GM12878 (cell line): ENCODE results near the gene FKBP8. TPM values are rescaled to one million over a fixed set of nuclear protein-coding genes. Genes with fewer than 3 reads are reported as not detected.

ENCODE experiments used
- ATAC-seq: fragments of 200-7000 bp; cut with Tn5 transposase; 3 replicates; pipeline ENCODE4 v1.9.1; 2020; ENCODE audit warnings: mild to moderate bottlenecking, moderate library complexity
- BruUV-seq: library from RNA; stranded (reverse); fragments of 400-500 nt; replicated peaks from 2 replicates; lab custom pipeline; 2021; lab: Mats Ljungman, UMichigan
- CTCF ChIA-PET: fragments of 300-600 bp; sonication (Branson Sonifier 250); formaldehyde crosslinking; extraction: SDS; loops from one replicate; lab custom pipeline; 2021; ENCODE audit warnings: inconsistent platforms; lab: Yijun Ruan, JAX
- POLR2A ChIA-PET: fragments of 350-600 bp; formaldehyde crosslinking; extraction: SDS; loops from one replicate; lab custom pipeline; 2021; ENCODE audit warnings: inconsistent platforms; lab: Charles Lee
- RAD21 ChIA-PET: fragments of 300-600 bp; sonication (Branson Sonifier 250); formaldehyde crosslinking; loops from one replicate; lab custom pipeline; 2023; ENCODE audit warnings: antibody characterized with exemption; ENCODE audit not compliant: unreplicated experiment; lab: Charles Lee
- SMC1A ChIA-PET: fragments of 300-600 bp; sonication (Branson Sonifier 250); formaldehyde crosslinking; loops from one replicate; lab custom pipeline; 2023; ENCODE audit not compliant: unreplicated experiment, uncharacterized antibody; lab: Charles Lee
- DNase-seq: peaks from one replicate; pipeline ENCODE4 v3.0.0-alpha.2; 2011; ENCODE audit warnings: low read depth, low spot score
- FAIRE-seq: peaks from 3 replicates; lab custom pipeline; 2011; peaks lifted over from hg19 to GRCh38; lab: Jason Lieb, UNC
- H2AFZ ChIP-seq: 2 replicates; pipeline ENCODE4 v1.6.0; 2011; ENCODE audit warnings: low read depth, low read length, control low read depth; ENCODE audit not compliant: control insufficient read depth
- H3K27ac ChIP-seq: 2 replicates; pipeline ENCODE4 v1.5.1; 2011; ENCODE audit warnings: control low read depth; ENCODE audit not compliant: control insufficient read depth, insufficient read depth
- H3K27me3 ChIP-seq, 2 experiments: replicated peaks in 1 of 2; 2 replicates each; pipeline versions ENCODE4 v1.6.0 to v1.6.1; 2011; ENCODE audit warnings: low read length in 1 of 2; ENCODE audit not compliant: control insufficient read depth in 2 of 2, insufficient read depth in 2 of 2
- H3K36me3 ChIP-seq, 2 experiments: 2 replicates each; pipeline ENCODE4 v1.5.1; 2011; ENCODE audit warnings: low read length in 1 of 2; ENCODE audit not compliant: control insufficient read depth in 2 of 2, insufficient read depth in 2 of 2
- H3K4me1 ChIP-seq: 2 replicates; pipeline ENCODE4 v1.6.1; 2011; ENCODE audit warnings: mild to moderate bottlenecking, low read length, moderate library complexity, mixed read lengths; ENCODE audit not compliant: control insufficient read depth, insufficient read depth
- H3K4me2 ChIP-seq: 2 replicates; pipeline ENCODE4 v1.6.0; 2011; ENCODE audit warnings: control low read depth; ENCODE audit not compliant: control insufficient read depth, insufficient read depth
- H3K4me3 ChIP-seq: fragments of 200-600 bp; sonication (generic); 2 replicates; pipeline ENCODE4 v1.5.1; 2016
- H3K79me2 ChIP-seq: 2 replicates; pipeline ENCODE4 v1.6.0; 2011; ENCODE audit warnings: low read length; ENCODE audit not compliant: control insufficient read depth, insufficient read depth
- H3K9ac ChIP-seq: 2 replicates; pipeline ENCODE4 v1.8.0; 2011; ENCODE audit warnings: low read length, control low read depth, mixed read lengths; ENCODE audit not compliant: control insufficient read depth, insufficient read depth
- H3K9me3 ChIP-seq: replicated peaks from 3 replicates; pipeline ENCODE4 v1.5.1; 2011; ENCODE audit warnings: mild to moderate bottlenecking, low read length; ENCODE audit not compliant: control insufficient read depth, insufficient read depth
- H4K20me1 ChIP-seq: 2 replicates; pipeline ENCODE4 v1.6.0; 2011; ENCODE audit not compliant: control insufficient read depth, insufficient read depth
- BCL11A ChIP-seq: IDR thresholded peaks from 2 replicates; pipeline ENCODE4 v1.6.1; 2011; ENCODE audit warnings: low read depth, low read length
- BRCA1 ChIP-seq: IDR thresholded peaks from 2 replicates; pipeline ENCODE4 v1.6.1; 2011; ENCODE audit warnings: low read depth, low read length, improper control_type of control experiment
- CEBPB ChIP-seq, 2 experiments: fragments of 150-350 bp in 1 of 2; IDR thresholded peaks; 2 replicates each; pipeline ENCODE4 v1.6.1; 2012 to 2014; ENCODE audit warnings: low read depth in 2 of 2, low read length in 2 of 2, borderline replicate concordance in 1 of 2, inconsistent platforms in 1 of 2
- ETV6 ChIP-seq, 2 experiments: fragments of 450-650 bp in 1 of 2; IDR thresholded peaks in 1 of 2; conservative IDR thresholded peaks in 1 of 2; 2 replicates each; pipeline ENCODE4 v1.6.1; 2014; ENCODE audit warnings: antibody characterized with exemption in 1 of 2, borderline replicate concordance in 1 of 2, low read depth in 1 of 2, mild to moderate bottlenecking in 1 of 2, moderate library complexity in 1 of 2
- HDAC2 ChIP-seq: fragments of 200-600 bp; sonication (generic); IDR thresholded peaks from 2 replicates; pipeline ENCODE4 v1.6.1; 2017
- HDAC6 ChIP-seq: fragments of 200-600 bp; sonication (generic); IDR thresholded peaks from one replicate; pipeline ENCODE4 v1.8.0; 2017; ENCODE audit warnings: antibody characterized with exemption; ENCODE audit not compliant: unreplicated experiment
- MYB ChIP-seq: fragments of 150-350 bp; IDR thresholded peaks from 2 replicates; pipeline ENCODE4 v1.6.1; 2014; ENCODE audit warnings: mild to moderate bottlenecking, low read depth, low read length, borderline replicate concordance
- NFIC ChIP-seq: IDR thresholded peaks from 2 replicates; pipeline ENCODE4 v1.6.1; 2012; ENCODE audit warnings: low read depth, mild to moderate bottlenecking, inconsistent platforms, low read length, moderate library complexity
- NR2C2 ChIP-seq: IDR thresholded peaks from 2 replicates; pipeline ENCODE4 v1.6.1; 2011; ENCODE audit warnings: borderline replicate concordance, low read depth; ENCODE audit not compliant: control insufficient read depth, insufficient read length
- PAX5 ChIP-seq: IDR thresholded peaks from 2 replicates; pipeline ENCODE4 v1.6.1; 2011; ENCODE audit warnings: low read depth, low read length, borderline replicate concordance
- POLR2AphosphoS2 ChIP-seq: IDR thresholded peaks from 2 replicates; pipeline ENCODE4 v1.6.1; 2011; ENCODE audit warnings: low read depth, mild to moderate bottlenecking, low read length, improper control_type of control experiment, moderate library complexity
- RAD21 ChIP-seq: IDR thresholded peaks from 2 replicates; pipeline ENCODE4 v1.6.1; 2011; ENCODE audit warnings: mild to moderate bottlenecking, low read depth, low read length, moderate library complexity; ENCODE audit not compliant: insufficient read depth
- RELA ChIP-seq: fragments of 450-650 bp; IDR thresholded peaks from 2 replicates; pipeline ENCODE4 v1.8.0; 2014; ENCODE audit warnings: borderline replicate concordance; ENCODE audit not compliant: partially characterized antibody
- SMAD5 ChIP-seq: IDR thresholded peaks from 2 replicates; pipeline ENCODE4 v1.6.1; 2016; ENCODE audit warnings: antibody characterized with exemption, low read depth
- SREBF2 ChIP-seq: IDR thresholded peaks from 2 replicates; pipeline ENCODE4 v1.6.1; 2012; ENCODE audit warnings: mild to moderate bottlenecking, low read length
- SRF ChIP-seq, 2 experiments: IDR thresholded peaks; 2 replicates each; pipeline ENCODE4 v1.6.1; 2011; ENCODE audit warnings: low read depth in 2 of 2, low read length in 2 of 2, mild to moderate bottlenecking in 1 of 2, moderate library complexity in 1 of 2
- TCF12 ChIP-seq: IDR thresholded peaks from 2 replicates; pipeline ENCODE4 v1.6.1; 2011; ENCODE audit warnings: low read depth, mild to moderate bottlenecking, low read length
- WGBS: methylation state at CpG from one replicate; pipeline ENCODE4 v1.1.6; 2016; ENCODE audit warnings: low lambda C conversion rate; ENCODE audit not compliant: insufficient replicate concordance, insufficient coverage; ENCODE audit errors: missing lambda C conversion rate; 5-methylcytosine and 5-hydroxymethylcytosine counted together
- in situ Hi-C: fragments of 300-500 bp; cut with MboI; formaldehyde crosslinking; loops from 9 replicates; pipeline ENCODE4 v1.14.3; 2018; ENCODE audit warnings: mixed read lengths
- intact Hi-C: fragments of 100-400 bp; cut with micrococcal nuclease; formaldehyde crosslinking; loops from one replicate; pipeline ENCODE4 v1.14.2; 2022; ENCODE audit not compliant: unreplicated experiment
- polyA plus RNA-seq, 11 experiments: library from polyadenylated mRNA; depleted of rRNA in 4 of 11; unstranded in 6 of 11; stranded (reverse) in 5 of 11; fragments of >200 nt; fragmentation: Nextera tagmentation in 4 of 11; fragmentation: Illumina TruSeq in 1 of 11; extraction: Ambion mirVana in 4 of 11; extraction: Trizol in 1 of 11; gene quantifications; 1 replicate in 1 of 11; 2 replicates in 10 of 11; pipeline versions ENCODE4 v1.2.1 to v1.2.3, GENCODE V29; 2011 to 2016; ENCODE audit warnings: inconsistent platforms in 2 of 11, missing spikeins in 2 of 11, low read depth in 1 of 11
- total RNA-seq, 4 experiments: library from RNA; depleted of rRNA in 3 of 4; stranded (reverse); fragments of >200 nt in 3 of 4; fragmentation: Illumina TruSeq in 1 of 4; extraction: Trizol in 1 of 4; gene quantifications; 2 replicates each; pipeline versions ENCODE4 v1.2.1 to v1.2.3, GENCODE V29; 2013 to 2021
- TF ChIP-seq, protein P1 (sequence below): IDR thresholded peaks from 2 replicates; pipeline ENCODE4 v1.6.1; 2012; ENCODE audit warnings: low read depth, low read length, improper control_type of control experiment
- TF ChIP-seq, protein P2 (sequence below): fragments of 450-650 bp; IDR thresholded peaks from 2 replicates; pipeline ENCODE4 v1.6.1; 2017; ENCODE audit warnings: borderline replicate concordance
- TF ChIP-seq, protein P3 (sequence below): IDR thresholded peaks from 2 replicates; pipeline ENCODE4 v1.6.1; 2011; ENCODE audit warnings: borderline replicate concordance, low read depth, mild to moderate bottlenecking, moderate library complexity, mixed read lengths, low read length; ENCODE audit not compliant: insufficient read depth; ENCODE audit errors: extremely low read length

FKBP8 gene
- total and polyA plus RNA-seq, 10 of the 15 experiments (the other 5 are each of a cell fraction or from before 2014, with no cell fraction given) = 0.13 to 205 (median 95.4) TPM

DNA sequence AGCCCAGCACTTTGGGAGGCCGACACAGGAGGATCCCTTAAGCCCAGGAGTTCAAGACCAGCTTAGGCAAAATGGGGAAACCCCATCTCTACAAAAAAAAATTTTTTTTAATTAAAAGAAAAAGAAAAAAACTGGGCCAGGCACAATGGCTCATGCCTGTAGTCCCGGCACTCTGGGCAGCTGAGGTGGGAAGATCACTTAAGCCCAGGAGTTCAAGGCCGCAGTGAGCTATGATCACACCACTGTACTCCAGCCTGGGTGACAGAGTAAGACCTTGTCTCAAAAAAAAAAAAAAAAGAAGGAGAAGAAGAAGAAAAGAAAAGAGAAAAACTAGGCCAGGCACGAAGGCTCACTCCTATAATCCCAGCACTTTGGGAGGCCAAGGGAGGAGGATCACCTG is 25.8 kb downstream of the FKBP8 start:
- H2AFZ ChIP-seq = no peak overlapping the region
- H3K4me2 ChIP-seq = no peak overlapping the region
- no TSS peak for BruUV-seq
- no peak overlapping the region for H3K4me3 ChIP-seq
- no peak for TF ChIP-seq POLR2AphosphoS2
- TF ChIP-seq SRF (IDR thresholded peaks at IDR 0.05; ENCODE audit: low read depth in 2 of 2, low read length in 2 of 2) = no peak
- TF ChIP-seq SREBF2 = no peak
- no peak for TF ChIP-seq RELA
- TF ChIP-seq, protein P1, sequence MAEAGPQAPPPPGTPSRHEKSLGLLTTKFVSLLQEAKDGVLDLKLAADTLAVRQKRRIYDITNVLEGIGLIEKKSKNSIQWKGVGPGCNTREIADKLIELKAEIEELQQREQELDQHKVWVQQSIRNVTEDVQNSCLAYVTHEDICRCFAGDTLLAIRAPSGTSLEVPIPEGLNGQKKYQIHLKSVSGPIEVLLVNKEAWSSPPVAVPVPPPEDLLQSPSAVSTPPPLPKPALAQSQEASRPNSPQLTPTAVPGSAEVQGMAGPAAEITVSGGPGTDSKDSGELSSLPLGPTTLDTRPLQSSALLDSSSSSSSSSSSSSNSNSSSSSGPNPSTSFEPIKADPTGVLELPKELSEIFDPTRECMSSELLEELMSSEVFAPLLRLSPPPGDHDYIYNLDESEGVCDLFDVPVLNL = no peak
- TF ChIP-seq PAX5 = no peak
- TF ChIP-seq NR2C2 = no peak
- no peak for TF ChIP-seq NFIC
- TF ChIP-seq TCF12 = no peak
- TF ChIP-seq RAD21 = no peak
- TF ChIP-seq ETV6 (conservative IDR thresholded peaks at IDR 0.05 in 1 of 2, IDR thresholded peaks at IDR 0.05 in 1 of 2; ENCODE audit: borderline replicate concordance in 1 of 2, low read depth in 1 of 2) = no peak
- TF ChIP-seq BRCA1 = no peak
- TF ChIP-seq HDAC2 = no peak
- no peak for TF ChIP-seq CEBPB (IDR thresholded peaks at IDR 0.05; ENCODE audit: borderline replicate concordance in 1 of 2, low read depth in 2 of 2, low read length in 2 of 2)
- TF ChIP-seq, protein P2, sequence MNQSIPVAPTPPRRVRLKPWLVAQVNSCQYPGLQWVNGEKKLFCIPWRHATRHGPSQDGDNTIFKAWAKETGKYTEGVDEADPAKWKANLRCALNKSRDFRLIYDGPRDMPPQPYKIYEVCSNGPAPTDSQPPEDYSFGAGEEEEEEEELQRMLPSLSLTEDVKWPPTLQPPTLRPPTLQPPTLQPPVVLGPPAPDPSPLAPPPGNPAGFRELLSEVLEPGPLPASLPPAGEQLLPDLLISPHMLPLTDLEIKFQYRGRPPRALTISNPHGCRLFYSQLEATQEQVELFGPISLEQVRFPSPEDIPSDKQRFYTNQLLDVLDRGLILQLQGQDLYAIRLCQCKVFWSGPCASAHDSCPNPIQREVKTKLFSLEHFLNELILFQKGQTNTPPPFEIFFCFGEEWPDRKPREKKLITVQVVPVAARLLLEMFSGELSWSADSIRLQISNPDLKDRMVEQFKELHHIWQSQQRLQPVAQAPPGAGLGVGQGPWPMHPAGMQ = no peak
- TF ChIP-seq MYB = no peak
- TF ChIP-seq SMAD5 = no peak
- TF ChIP-seq BCL11A = no peak
- TF ChIP-seq HDAC6 = no peak
- TF ChIP-seq, protein P3, sequence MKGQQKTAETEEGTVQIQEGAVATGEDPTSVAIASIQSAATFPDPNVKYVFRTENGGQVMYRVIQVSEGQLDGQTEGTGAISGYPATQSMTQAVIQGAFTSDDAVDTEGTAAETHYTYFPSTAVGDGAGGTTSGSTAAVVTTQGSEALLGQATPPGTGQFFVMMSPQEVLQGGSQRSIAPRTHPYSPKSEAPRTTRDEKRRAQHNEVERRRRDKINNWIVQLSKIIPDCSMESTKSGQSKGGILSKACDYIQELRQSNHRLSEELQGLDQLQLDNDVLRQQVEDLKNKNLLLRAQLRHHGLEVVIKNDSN = no peak
- ChIA-PET CTCF (interaction anchor here (1.2 to 4.4 kb wide), 3 partner anchors 11 to 329 kb away, joined by 3 to 26 read pairs (median 4); partner anchors contain the start of gene KXD1), SMC1A (interaction anchor here (5.4 kb wide), 1 partner anchor 40 kb away, joined by 24 read pairs; the partner anchor contains the start of gene KXD1), RAD21 (interaction anchor here (1.2 kb wide), 1 partner anchor 27 kb away, joined by 4 read pairs; the partner anchor contains the start of gene FKBP8), POLR2A (interaction anchor here (0.6 to 0.7 kb wide), 3 partner anchors 19 to 81 kb away, joined by 3 to 7 read pairs (median 3); no protein-coding TSS in a partner anchor)
- in situ Hi-C loops (no loop called here), intact Hi-C loops (no loop called here)
- WGBS = 88% methylated on average over 4 of the region's 4 CpGs
- H3K4me1 ChIP-seq = peaks cover 8% of the 10 kb centered on the region
- peaks cover 4% of the 10 kb centered on the region for H4K20me1 ChIP-seq
- H3K79me2 ChIP-seq = peaks cover 79% of the 10 kb centered on the region
- H3K9ac ChIP-seq = no peak overlapping the region
- FAIRE-seq = no peak
- no peak overlapping the region for H3K27ac ChIP-seq
- no peaks in the 10 kb centered on the region for H3K27me3 ChIP-seq
- no peaks in the 10 kb centered on the region for H3K9me3 ChIP-seq
- no peak for ATAC-seq
- no peaks in the 10 kb centered on the region; a peak in 2 of 4 replicates for H3K36me3 ChIP-seq
- DNase-seq = no peak
